Smooth muscle cell (in vitro differentiated cells): ENCODE data around the gene AKAP13. TPM values are rescaled to one million over a fixed set of nuclear protein-coding genes. Genes with fewer than 3 reads are reported as not detected.

ENCODE experiments used
- DNase-seq: peaks from one replicate; lab custom pipeline; 2025; ENCODE audit not compliant: unreplicated experiment; lab: John Stamatoyannopoulos, UW
- H2AFZ ChIP-seq: fragments of 200-600 bp; sonication (generic); 2 replicates; pipeline ENCODE4 v1.6.0; 2016; ENCODE audit warnings: antibody characterized with exemption, low read depth, mild to moderate bottlenecking
- H3F3A ChIP-seq: fragments of 200-600 bp; sonication (generic); 2 replicates; pipeline ENCODE4 v1.6.0; 2017; ENCODE audit warnings: antibody characterized with exemption, low read depth
- H3K27ac ChIP-seq: fragments of 200-600 bp; sonication (generic); 2 replicates; pipeline ENCODE4 v1.5.1; 2016; ENCODE audit warnings: low read depth, mild to moderate bottlenecking
- H3K27me3 ChIP-seq: fragments of 200-600 bp; sonication (generic); 2 replicates; pipeline ENCODE4 v1.6.1; 2016; ENCODE audit warnings: low read depth, mild to moderate bottlenecking
- H3K36me3 ChIP-seq: fragments of 200-600 bp; sonication (generic); 2 replicates; pipeline ENCODE4 v1.5.1; 2016; ENCODE audit warnings: low read depth
- H3K4me1 ChIP-seq: fragments of 200-600 bp; sonication (generic); 2 replicates; pipeline ENCODE4 v1.5.1; 2016; ENCODE audit warnings: low read depth
- H3K4me2 ChIP-seq: fragments of 200-600 bp; sonication (generic); 2 replicates; pipeline ENCODE4 v1.6.0; 2016; ENCODE audit warnings: mild to moderate bottlenecking
- H3K4me3 ChIP-seq: fragments of 200-600 bp; sonication (generic); 2 replicates; pipeline ENCODE4 v1.5.1; 2016; ENCODE audit warnings: mild to moderate bottlenecking
- H3K79me2 ChIP-seq: fragments of 200-600 bp; sonication (generic); 2 replicates; pipeline ENCODE4 v1.6.0; 2016; ENCODE audit warnings: low read depth, mild to moderate bottlenecking
- H3K9ac ChIP-seq: fragments of 200-600 bp; sonication (generic); 2 replicates; pipeline ENCODE4 v1.6.0; 2016; ENCODE audit warnings: low read depth
- H3K9me3 ChIP-seq: fragments of 200-600 bp; sonication (generic); replicated peaks from 2 replicates; pipeline ENCODE4 v1.5.1; 2016; ENCODE audit warnings: low read depth
- H4K20me1 ChIP-seq: fragments of 200-600 bp; sonication (generic); 2 replicates; pipeline ENCODE4 v1.6.0; 2016; ENCODE audit warnings: low read depth
- CTCF ChIP-seq: fragments of 200-600 bp; sonication (generic); IDR thresholded peaks from 2 replicates; pipeline ENCODE4 v1.5.1; 2017; ENCODE audit warnings: borderline replicate concordance, mild to moderate bottlenecking, antibody characterized with exemption; ENCODE audit not compliant: insufficient read depth, poor library complexity, severe bottlenecking
- WGBS: methylation state at CpG from one replicate; pipeline ENCODE4 v1.1.7; 2016; ENCODE audit warnings: low lambda C conversion rate; 5-methylcytosine and 5-hydroxymethylcytosine counted together
- polyA plus RNA-seq: library from polyadenylated mRNA; unstranded; fragments of >200 nt; fragmentation: Nextera tagmentation; extraction: Ambion mirVana; gene quantifications from 2 replicates; pipeline ENCODE4 v1.2.1, GENCODE V29; 2016
- total RNA-seq: library from RNA; depleted of rRNA; stranded (reverse); fragments of >200 nt; gene quantifications from 2 replicates; pipeline ENCODE4 v1.2.3, GENCODE V29; 2014

Gene AKAP13
- total and polyA plus RNA-seq, 2 experiments from 2014 or later = 43.3 to 63.5 TPM

GRCh38 chr15:85397926-85398325, 17.5 kb downstream of the AKAP13 start:
- TF ChIP-seq CTCF = no peak
- Histone ChIP-seq H3K4me2 (no peak overlapping the region), H3K27me3 (no peaks in the 10 kb centered on the region), H3K27ac (no peak overlapping the region), H3K36me3 (no peaks in the 10 kb centered on the region), H3K79me2 (peaks cover 97% of the 10 kb centered on the region), H3K4me1 (peaks cover 40% of the 10 kb centered on the region), H3F3A (no peaks in the 10 kb centered on the region), H3K9me3 (no peaks in the 10 kb centered on the region), H2AFZ (no peak overlapping the region), H3K9ac (no peak overlapping the region), H4K20me1 (peaks cover 90% of the 10 kb centered on the region), H3K4me3 (no peak overlapping the region)
- DNase-seq = no peak
- WGBS = 100% methylated on average over 3 of the region's 3 CpGs

GRCh38 chr15:85398822-85399221, 18.4 kb downstream of the AKAP13 start:
- Histone ChIP-seq H3F3A (no peaks in the 10 kb centered on the region), H3K27me3 (no peaks in the 10 kb centered on the region), H4K20me1 (peaks cover 90% of the 10 kb centered on the region), H3K79me2 (peaks cover 97% of the 10 kb centered on the region), H3K9me3 (no peaks in the 10 kb centered on the region), H3K4me1 (peaks cover 34% of the 10 kb centered on the region), H3K27ac (no peak overlapping the region), H3K9ac (no peak overlapping the region), H3K4me2 (no peak overlapping the region), H3K36me3 (no peaks in the 10 kb centered on the region), H2AFZ (no peak overlapping the region), H3K4me3 (no peak overlapping the region)
- WGBS = 94% methylated on average over 2 of the region's 2 CpGs
- TF ChIP-seq CTCF = no peak
- DNase-seq = no peak

GRCh38 chr15:85399627-85400026, 19.2 kb downstream of the AKAP13 start:
- no peaks in the 10 kb centered on the region for H3K36me3 ChIP-seq
- H2AFZ ChIP-seq = no peak overlapping the region
- 78% methylated on average over 5 of the region's 5 CpGs for WGBS
- H3F3A ChIP-seq = no peaks in the 10 kb centered on the region
- H3K4me3 ChIP-seq = no peak overlapping the region
- peaks cover 97% of the 10 kb centered on the region for H3K79me2 ChIP-seq
- H4K20me1 ChIP-seq = peaks cover 90% of the 10 kb centered on the region
- no peak for DNase-seq
- TF ChIP-seq CTCF = no peak
- peaks cover 30% of the 10 kb centered on the region for H3K4me1 ChIP-seq
- H3K4me2 ChIP-seq = no peak overlapping the region
- H3K27ac ChIP-seq = no peak overlapping the region
- no peaks in the 10 kb centered on the region for H3K27me3 ChIP-seq
- no peaks in the 10 kb centered on the region for H3K9me3 ChIP-seq
- H3K9ac ChIP-seq = no peak overlapping the region

- no peak for TF ChIP-seq CTCF
Observed at GRCh38 chr15:85400606-85401005, 20.2 kb downstream of the AKAP13 start.

More at GRCh38 chr15:85400606-85401005, 20.2 kb downstream of the AKAP13 start:
- Histone ChIP-seq H3K9me3 (no peaks in the 10 kb centered on the region), H3K27me3 (no peaks in the 10 kb centered on the region), H3F3A (no peaks in the 10 kb centered on the region), H2AFZ (no peak overlapping the region), H4K20me1 (peaks cover 88% of the 10 kb centered on the region), H3K27ac (no peak overlapping the region), H3K9ac (no peak overlapping the region), H3K36me3 (no peaks in the 10 kb centered on the region), H3K4me2 (no peak overlapping the region), H3K79me2 (peaks cover 97% of the 10 kb centered on the region), H3K4me1 (peaks cover 34% of the 10 kb centered on the region), H3K4me3 (no peak overlapping the region)
- no peak for DNase-seq
- WGBS = 94% methylated on average over 3 of the region's 3 CpGs
